H7 (cell line): ENCODE results near the gene CLK1. TPM values are rescaled to one million over a fixed set of nuclear protein-coding genes. Genes with fewer than 3 reads are reported as not detected.

ENCODE experiments used
- DNase-seq: peaks from one replicate; pipeline ENCODE4 v3.0.0; 2012
- H3K27me3 ChIP-seq: 2 replicates; pipeline ENCODE4 v1.6.0; 2011; ENCODE audit warnings: mild to moderate bottlenecking, low read length; ENCODE audit not compliant: control insufficient read depth, insufficient read depth
- H3K36me3 ChIP-seq: replicated peaks from 2 replicates; pipeline ENCODE4 v1.5.1; 2011; ENCODE audit warnings: low read length; ENCODE audit not compliant: control insufficient read depth, insufficient read depth
- H3K4me3 ChIP-seq: 2 replicates; pipeline ENCODE4 v1.5.1; 2011; ENCODE audit warnings: low read depth, mild to moderate bottlenecking, control low read depth, low read length, moderate library complexity; ENCODE audit not compliant: insufficient read depth
- total RNA-seq: library from RNA; depleted of rRNA; stranded (reverse); fragments of >200 nt; shearing (Covaris generic); gene quantifications from 2 replicates; pipeline ENCODE4 v1.2.3, GENCODE V29; 2014; rRNA removed

The CLK1 gene
- total RNA-seq, 1 experiment from 2014 or later = 14.7 TPM

- DNase-seq = no peak
- Histone ChIP-seq H3K4me3 (peak overlapping the region; percentile 43), H3K27me3 (no peaks in the 10 kb centered on the region), H3K36me3 (peaks cover 13% of the 10 kb centered on the region)
These were observed 54.0 kb downstream of the CLK1 start for GRCh38 chr2:200810252-200810997.

GRCh38 chr2:200809506-200810251 lies 54.8 kb downstream of the CLK1 start:
- H3K36me3 ChIP-seq = peaks cover 7% of the 10 kb centered on the region
- DNase-seq = no peak
- no peak overlapping the region for H3K4me3 ChIP-seq
- H3K27me3 ChIP-seq = no peaks in the 10 kb centered on the region

Other genes starting within 250 kb of the CLK1 start
- 320 and 349 TPM in 2 replicates for gene BZW1, start 52.7 kb downstream of the CLK1 start, total RNA-seq
- 33.4 and 34.6 TPM in 2 replicates for gene PPIL3, start 24.4 kb upstream of the CLK1 start, total RNA-seq
- gene NIF3L1, start 24.7 kb upstream of the CLK1 start, total RNA-seq = 73.9 and 91.9 TPM in 2 replicates
- 24.3 and 44.7 TPM in 2 replicates for gene ORC2, start 99.0 kb upstream of the CLK1 start, total RNA-seq
- gene HYCC2, start 207.0 kb upstream of the CLK1 start, total RNA-seq = 5.7 and 6.8 TPM in 2 replicates
- 45.7 and 56.7 TPM in 2 replicates for gene NDUFB3, start 207.3 kb upstream of the CLK1 start, total RNA-seq